Astrocyte of the hippocampus (primary cell): ENCODE measurements around the gene PON2.
"Not testable (repeated sequence)": the region's sequence is repeated elsewhere in the genome, so short reads cannot be mapped to it uniquely, and the experiment has no call there.

Experiments used
- DNase-seq: peaks from one replicate; pipeline ENCODE4 v3.0.0; 2011; ENCODE audit warnings: low read depth, low spot score

The PON2 gene

GRCh38 chr7:95434557-95435421 is at the start of gene PON2:
TSS of gene PON2 (minus strand) at chr7:95435028. CDS start at chr7:95434951, 77 bp downstream.
- DNase-seq, result peak; percentile 94

GRCh38 chr7:95482424-95482823 is 47.6 kb upstream of the PON2 start:
- no peak for DNase-seq

GRCh38 chr7:95481271-95482165 is 46.7 kb upstream of the PON2 start:
- no peak for DNase-seq

- DNase-seq, result no peak
Measured at GRCh38 chr7:95479992-95480624, 45.3 kb upstream of the PON2 start.

GRCh38 chr7:95478272-95479037 is 43.6 kb upstream of the PON2 start:
- DNase-seq, result peak; percentile 82

- DNase-seq, result peak; percentile 84
Measured at GRCh38 chr7:95476904-95477594, 42.2 kb upstream of the PON2 start.

GRCh38 chr7:95476072-95476847 is 41.4 kb upstream of the PON2 start:
- DNase-seq, result no peak

- DNase-seq, result no peak
Measured at GRCh38 chr7:95473276-95473985, 38.6 kb upstream of the PON2 start.

- DNase-seq, result peak; percentile 75
Measured at GRCh38 chr7:95472581-95473161, 37.8 kb upstream of the PON2 start.

- DNase-seq, result no peak
Measured at GRCh38 chr7:95471071-95471470, 36.2 kb upstream of the PON2 start.

- DNase-seq, result peak; percentile 50
Measured at GRCh38 chr7:95470452-95470851, 35.6 kb upstream of the PON2 start.

GRCh38 chr7:95469848-95470247 is 35.0 kb upstream of the PON2 start:
- DNase-seq, result no peak

GRCh38 chr7:95469187-95469586 is 34.4 kb upstream of the PON2 start:
- DNase-seq, result no peak

- no peak for DNase-seq
Measured at GRCh38 chr7:95467912-95468607, 33.2 kb upstream of the PON2 start.

- not testable (repeated sequence) for DNase-seq
Measured at GRCh38 chr7:95460653-95461052, 25.8 kb upstream of the PON2 start.

- DNase-seq, result no peak
Measured at GRCh38 chr7:95457947-95458346, 23.1 kb upstream of the PON2 start.

- no peak for DNase-seq
Measured at GRCh38 chr7:95454438-95455045, 19.7 kb upstream of the PON2 start.

- DNase-seq, result no peak
Measured at GRCh38 chr7:95446618-95447017, 11.8 kb upstream of the PON2 start.
